GM12875 (cell line): ENCODE measurements around the gene TBX1.

Experiments
- H3K4me3 ChIP-seq: one replicate; pipeline ENCODE4 v1.5.1; 2011; ENCODE audit warnings: low read depth, low read length, control low read depth
- CTCF ChIP-seq: IDR thresholded peaks from 2 replicates; pipeline ENCODE4 v1.5.1; 2011; ENCODE audit warnings: low read depth, mild to moderate bottlenecking, control low read depth, inconsistent platforms, low read length, moderate library complexity, borderline replicate concordance; ENCODE audit not compliant: insufficient read depth

The TBX1 gene

DNA sequence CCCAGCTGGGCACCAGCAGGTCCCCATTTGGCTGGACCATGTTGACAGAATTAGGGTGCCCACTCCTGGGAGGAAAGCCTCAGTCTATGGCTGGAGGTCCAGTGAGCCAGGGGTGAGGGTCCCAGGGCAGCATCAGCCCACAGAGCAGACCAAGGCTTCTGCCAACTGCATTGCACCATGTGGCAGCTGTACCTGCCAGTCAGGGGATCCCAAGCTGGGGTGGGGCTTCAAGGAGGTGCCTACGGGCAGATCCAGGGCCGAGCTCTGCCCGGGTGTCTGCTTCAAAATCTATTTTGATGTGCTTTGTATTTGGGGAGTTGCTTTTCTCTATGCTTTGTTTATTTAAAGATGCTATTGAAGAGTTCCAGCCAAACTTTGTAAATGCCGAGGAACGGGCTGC, 26.8 kb upstream of the TBX1 start:
- H3K4me3 ChIP-seq, result no peak overlapping the region
- no peak for TF ChIP-seq CTCF

DNA sequence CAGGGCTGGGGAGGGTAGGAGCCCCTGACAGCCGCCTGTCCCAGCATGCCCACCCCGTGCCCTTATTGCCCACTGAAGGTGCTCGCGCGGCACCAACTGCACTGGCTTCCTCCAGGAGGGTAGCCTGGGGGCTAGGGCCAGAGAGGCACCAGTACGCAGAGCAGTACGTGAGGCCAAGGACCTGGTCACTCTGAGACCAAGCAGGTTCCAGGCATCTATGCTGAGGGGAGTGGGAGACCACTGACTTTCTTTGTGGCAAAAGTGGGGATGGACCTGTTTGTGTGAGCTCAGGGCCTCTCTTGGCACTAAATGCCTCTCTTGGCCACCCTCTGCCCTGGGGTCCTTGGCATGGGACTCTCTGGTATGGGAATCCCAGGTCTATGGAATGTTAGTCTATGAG, 26.4 kb upstream of the TBX1 start:
- no peak for TF ChIP-seq CTCF
- no peak overlapping the region for H3K4me3 ChIP-seq

GRCh38 chr22:19734837-19735382, 25.7 kb upstream of the TBX1 start:
- no peak for TF ChIP-seq CTCF
- no peak overlapping the region for H3K4me3 ChIP-seq

DNA sequence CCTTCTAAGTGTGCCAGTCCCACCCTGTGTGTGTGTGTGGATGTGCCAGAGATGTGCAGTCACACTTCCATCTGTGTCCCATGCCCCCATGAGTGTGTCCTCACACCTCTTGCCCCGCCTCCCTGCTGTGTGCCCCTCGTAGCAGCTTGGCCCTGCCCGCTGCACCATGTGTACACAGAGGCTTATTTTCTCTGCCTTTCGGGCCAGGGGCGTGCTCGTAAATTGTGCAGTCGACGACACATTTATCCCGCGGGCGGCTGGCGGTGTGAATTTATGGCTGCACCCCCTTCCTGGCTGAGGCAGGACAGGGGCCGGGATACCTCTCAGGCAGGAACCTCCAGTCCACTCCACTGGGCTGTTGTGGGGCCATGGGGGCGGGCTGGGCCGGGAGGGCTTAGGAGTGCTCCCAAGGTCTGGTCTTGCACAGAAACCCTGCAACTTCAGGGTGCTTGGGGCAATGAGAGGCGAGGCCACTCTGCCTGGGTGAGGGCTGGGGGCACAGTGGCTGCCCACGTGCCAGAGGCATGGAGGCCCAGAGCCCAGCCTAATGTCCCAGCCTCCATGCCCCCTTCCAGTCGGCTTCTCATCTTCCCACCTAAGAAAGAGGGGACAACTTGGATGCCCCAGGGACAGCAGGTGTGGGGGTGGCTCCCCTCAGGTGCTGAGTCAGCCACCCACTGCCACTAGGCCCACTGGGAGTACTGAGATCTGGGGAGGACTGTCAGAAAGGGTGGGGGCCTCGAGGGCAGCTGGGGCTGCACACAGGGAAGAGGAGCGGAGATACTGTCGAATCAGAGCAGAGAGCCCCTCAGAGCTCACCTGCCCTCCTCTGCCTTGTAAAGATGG, 24.7 kb upstream of the TBX1 start:
- H3K4me3 ChIP-seq, result no peak overlapping the region
- no peak for TF ChIP-seq CTCF

DNA sequence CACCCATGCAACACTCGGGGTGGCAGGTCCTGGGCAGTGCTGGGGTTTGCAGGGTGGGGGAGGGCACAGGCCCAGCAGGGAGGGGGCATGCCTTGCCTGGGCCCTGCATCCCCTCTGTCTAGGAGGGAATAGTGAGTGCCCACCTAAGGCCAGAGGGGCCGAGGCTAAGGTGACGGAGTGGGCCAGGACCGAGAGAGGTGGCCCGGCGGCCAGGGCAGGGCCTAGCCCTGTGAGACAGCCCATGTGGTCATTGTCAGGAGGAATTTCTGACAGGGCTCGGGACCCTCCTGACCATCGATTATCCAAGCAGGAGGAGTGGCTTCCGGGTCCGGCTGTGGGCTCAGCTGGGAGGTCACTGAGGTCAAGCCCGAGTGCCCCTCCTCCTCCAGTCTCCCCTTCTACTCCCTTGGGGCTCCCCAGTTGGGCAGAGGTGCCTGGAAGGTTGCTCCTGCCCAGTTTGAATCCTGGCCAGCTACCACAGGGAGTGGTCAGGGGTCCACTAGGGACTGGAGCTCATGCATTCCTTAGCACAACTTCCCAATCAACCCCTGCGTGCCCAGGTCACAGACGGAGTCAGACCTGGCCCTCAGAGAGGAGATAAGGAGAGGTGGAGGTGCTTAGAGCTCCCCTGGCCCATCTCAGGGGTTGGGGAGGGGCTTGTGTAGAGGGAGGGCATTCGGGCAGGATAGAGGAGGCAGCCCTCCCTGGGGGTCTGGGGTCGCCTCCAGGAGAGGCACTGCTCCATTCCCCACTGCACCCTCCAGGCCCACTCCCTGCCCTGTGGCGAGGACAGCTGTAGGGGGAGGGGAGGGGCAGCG, 22.5 kb upstream of the TBX1 start:
- no peak for TF ChIP-seq CTCF
- H3K4me3 ChIP-seq, result no peak overlapping the region

GRCh38 chr22:19738664-19739447, 21.7 kb upstream of the TBX1 start:
- TF ChIP-seq CTCF, result no peak
- no peak overlapping the region for H3K4me3 ChIP-seq
